Psoas muscle (tissue), 8 donors: ENCODE measurements around the gene TIAL1. TPM values are rescaled to one million over a fixed set of nuclear protein-coding genes. Genes with fewer than 3 reads are reported as not detected.

ENCODE experiments used
- ATAC-seq, 4 donors: fragments of 200-7000 bp; cut with Tn5 transposase; one replicate each; pipeline ENCODE4 v1.9.1; 2020; ENCODE audit warnings: moderate library complexity in 3 of 4, mild to moderate bottlenecking in 2 of 4
- DNase-seq, 2 donors: peaks; one replicate each; pipeline ENCODE4 v3.0.0-alpha.2; 2020
- H3K27ac ChIP-seq: fragments of 200-600 bp; one replicate; pipeline ENCODE4 v1.8.0; 2022
- H3K27me3 ChIP-seq, 3 donors: fragments of 200-600 bp in 1 of 3; one replicate each; pipeline versions ENCODE4 v1.6.1 to v1.8.0; 2013 to 2022; ENCODE audit warnings: low read length in 2 of 3, mild to moderate bottlenecking in 2 of 3, moderate library complexity in 1 of 3; ENCODE audit not compliant: insufficient read depth in 3 of 3
- H3K36me3 ChIP-seq, 2 donors: fragments of 200-600 bp in 1 of 2; one replicate each; pipeline versions ENCODE4 v1.6.1 to v1.8.0; 2013 to 2022; ENCODE audit warnings: low read depth in 1 of 2, mild to moderate bottlenecking in 1 of 2, moderate library complexity in 1 of 2; ENCODE audit not compliant: insufficient read depth in 1 of 2
- H3K4me1 ChIP-seq: fragments of 200-600 bp; one replicate; pipeline ENCODE4 v1.8.0; 2022
- H3K4me3 ChIP-seq: fragments of 200-600 bp; one replicate; pipeline ENCODE4 v1.8.0; 2022; ENCODE audit warnings: mild to moderate bottlenecking
- H3K9me3 ChIP-seq: fragments of 200-600 bp; one replicate; pipeline ENCODE4 v1.8.0; 2022
- WGBS, 3 donors: extraction: QIAGEN DNeasy Blood & Tissue Kit; methylation state at CpG; one replicate each; pipeline versions ENCODE4 v1.1.6 to v1.1.7; 2013; 5-methylcytosine and 5-hydroxymethylcytosine counted together
- intact Hi-C, 2 donors: fragments of 100-400 bp; cut with DNase I; formaldehyde crosslinking; loops; one replicate each; pipeline versions ENCODE4 v1.11.0 to v1.14.2; 2022
- long read RNA-seq, 2 donors: library from polyadenylated mRNA; unstranded; transcript quantifications; one replicate each; pipeline ENCODE4 v2.0.0, GENCODE V29; 2021
- polyA plus RNA-seq, 3 donors: library from polyadenylated mRNA; stranded (reverse); fragments of 200-250 nt; gene quantifications; one replicate each; pipeline ENCODE4 v1.2.3, GENCODE V29; 2013
- total RNA-seq, 4 donors: library from RNA; stranded (reverse); fragmentation: NEBNext Ultra II Directional in 2 of 4; extraction: Animal tissue kit (Norgen Biotek cat#: 25700) in 2 of 4; gene quantifications; one replicate each; pipeline versions ENCODE4 v1.2.1 to v1.2.4, GENCODE V29; 2021 to 2023
- TF ChIP-seq, protein P1 (sequence below): fragments of 200-600 bp; IDR thresholded peaks from one replicate; pipeline ENCODE4 v1.8.0; 2022; ENCODE audit warnings: antibody characterized with exemption
- donor health status: healthy with polysubstance abuse.
- donor health status: DM: no; HTN: no; CAD: no; lungs with moderate emphysema.
- donor health status: Bipolar disorder and iron deficiency.
- donor health status: healthy.
- donor health status: DM: yes; HTN: yes; CAD: no.
- donor health status: DM: no; HTN: no; CAD: no.
- donor health status: DM: no; HTN: no; CAD: no.
- donor health status: DM: yes; HTN: yes; CAD: no.

TIAL1 gene, protein sequence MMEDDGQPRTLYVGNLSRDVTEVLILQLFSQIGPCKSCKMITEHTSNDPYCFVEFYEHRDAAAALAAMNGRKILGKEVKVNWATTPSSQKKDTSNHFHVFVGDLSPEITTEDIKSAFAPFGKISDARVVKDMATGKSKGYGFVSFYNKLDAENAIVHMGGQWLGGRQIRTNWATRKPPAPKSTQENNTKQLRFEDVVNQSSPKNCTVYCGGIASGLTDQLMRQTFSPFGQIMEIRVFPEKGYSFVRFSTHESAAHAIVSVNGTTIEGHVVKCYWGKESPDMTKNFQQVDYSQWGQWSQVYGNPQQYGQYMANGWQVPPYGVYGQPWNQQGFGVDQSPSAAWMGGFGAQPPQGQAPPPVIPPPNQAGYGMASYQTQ
- total RNA-seq: 100 to 1,000 TPM in 1 of 4 donors, 10 to 100 TPM in 3; 57.7 to 106 (median 81.8) TPM
- polyA plus RNA-seq: 10 to 100 TPM; 38.2 to 92.6 (median 54.5) TPM
- long read RNA-seq, donor 1, full-length matches to known transcripts: 9 of 15 reads
- long read RNA-seq, donor 1, partial matches to known transcripts: 4 of 15 reads
- long read RNA-seq, donor 1, other reads (novel, unspliced or antisense): 2 of 15 reads
- long read RNA-seq, donor 2, full-length matches to known transcripts: 21 of 37 reads
- long read RNA-seq, donor 2, partial matches to known transcripts: 4 of 37 reads
- long read RNA-seq, donor 2, other reads (novel, unspliced or antisense): 12 of 37 reads

GRCh38 chr10:119596537-119597404, at the start of gene TIAL1:
TSS of gene TIAL1 (minus strand) at chr10:119596964. CDS start at chr10:119596465, 499 bp downstream.
- H3K27ac ChIP-seq: peak within 1 kb of the TSS; percentile 98
- 0% methylated on average over 59 to 66 of the region's 66 CpGs for WGBS, 3 donors
- intact Hi-C loops: loop anchor here (1.0 to 5.0 kb wide), 2 partner anchors 54 to 56 kb away; partner anchors contain the start of gene BAG3 (in 1 of the 2)
- TF ChIP-seq, protein P1, sequence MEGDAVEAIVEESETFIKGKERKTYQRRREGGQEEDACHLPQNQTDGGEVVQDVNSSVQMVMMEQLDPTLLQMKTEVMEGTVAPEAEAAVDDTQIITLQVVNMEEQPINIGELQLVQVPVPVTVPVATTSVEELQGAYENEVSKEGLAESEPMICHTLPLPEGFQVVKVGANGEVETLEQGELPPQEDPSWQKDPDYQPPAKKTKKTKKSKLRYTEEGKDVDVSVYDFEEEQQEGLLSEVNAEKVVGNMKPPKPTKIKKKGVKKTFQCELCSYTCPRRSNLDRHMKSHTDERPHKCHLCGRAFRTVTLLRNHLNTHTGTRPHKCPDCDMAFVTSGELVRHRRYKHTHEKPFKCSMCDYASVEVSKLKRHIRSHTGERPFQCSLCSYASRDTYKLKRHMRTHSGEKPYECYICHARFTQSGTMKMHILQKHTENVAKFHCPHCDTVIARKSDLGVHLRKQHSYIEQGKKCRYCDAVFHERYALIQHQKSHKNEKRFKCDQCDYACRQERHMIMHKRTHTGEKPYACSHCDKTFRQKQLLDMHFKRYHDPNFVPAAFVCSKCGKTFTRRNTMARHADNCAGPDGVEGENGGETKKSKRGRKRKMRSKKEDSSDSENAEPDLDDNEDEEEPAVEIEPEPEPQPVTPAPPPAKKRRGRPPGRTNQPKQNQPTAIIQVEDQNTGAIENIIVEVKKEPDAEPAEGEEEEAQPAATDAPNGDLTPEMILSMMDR: no peak
- DNase-seq (peak; percentile 98 to 99), ATAC-seq (peak; percentile 89 to 93 (median 91))
- no peaks in the 10 kb centered on the region for H3K9me3 ChIP-seq
- H3K4me3 ChIP-seq: peak within 1 kb of the TSS; percentile 91
- no peaks in the 10 kb centered on the region for H3K36me3 ChIP-seq
- H3K4me1 ChIP-seq: peaks cover 44% of the 10 kb centered on the region
- H3K27me3 ChIP-seq: no peaks in the 10 kb centered on the region

DNA sequence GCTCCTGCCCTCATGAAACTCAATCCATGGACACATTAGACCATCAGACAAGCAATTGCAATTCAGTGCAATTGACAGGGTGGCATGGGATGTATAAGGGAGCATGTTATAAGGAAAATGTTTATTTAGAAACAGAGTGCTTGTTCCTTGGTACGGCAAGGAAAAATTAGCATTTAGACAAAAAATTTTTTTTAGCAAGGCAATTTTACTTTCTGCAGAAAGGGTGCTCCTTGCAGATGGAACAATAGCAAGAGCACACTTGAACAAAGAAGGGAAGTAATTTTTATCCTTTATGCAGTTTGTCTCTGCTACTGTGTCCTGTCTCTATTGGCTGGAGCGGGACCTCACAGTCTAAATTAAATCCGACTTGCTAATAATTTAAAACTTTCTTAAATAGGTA, 48.2 kb upstream of the TIAL1 start:
- 93 to 94% (median 93%) methylated on average over 3 of the region's 3 CpGs for WGBS, 3 donors
- no peaks in the 10 kb centered on the region for H3K36me3 ChIP-seq
- no peaks in the 10 kb centered on the region for H3K9me3 ChIP-seq
- H3K27me3 ChIP-seq: no peaks in the 10 kb centered on the region
- intact Hi-C loops: no loop called here
- H3K4me1 ChIP-seq: peaks cover 9% of the 10 kb centered on the region
- H3K4me3 ChIP-seq: no peak overlapping the region
- no peak overlapping the region for H3K27ac ChIP-seq
- DNase-seq (no peak), ATAC-seq (no peak)
- TF ChIP-seq, protein P1: no peak

- 47 to 56% (median 51%) methylated on average over 15 of the region's 15 CpGs for whole genome bisulfite sequencing, 3 donors
- H3K36me3 ChIP-seq: no peaks in the 10 kb centered on the region
- peaks cover 9% of the 10 kb centered on the region for H3K4me1 ChIP-seq
- H3K9me3 ChIP-seq: no peaks in the 10 kb centered on the region
- H3K27me3 ChIP-seq: no peaks in the 10 kb centered on the region
- H3K27ac ChIP-seq: no peak overlapping the region
- intact Hi-C loops: no loop called here
- H3K4me3 ChIP-seq: no peak overlapping the region
- TF ChIP-seq, protein P1: peak; percentile 18
- peak in 1 of 2 donors; percentile 69 for DNase-seq
- ATAC-seq: peak in 3 of 4 donors; percentile 48 to 83 (median 81)
Measured at GRCh38 chr10:119644205-119644814, 47.5 kb upstream of the TIAL1 start.
